HepG2 (cell line): Measurements from ENCODE around the gene ASCL2. TPM values are rescaled to one million over a fixed set of nuclear protein-coding genes. Genes with fewer than 3 reads are reported as not detected.

Source experiments
- ATAC-seq: fragments of 200-7000 bp; cut with Tn5 transposase; 3 replicates; pipeline ENCODE4 v1.9.1; 2020; ENCODE audit warnings: mild to moderate bottlenecking, moderate library complexity
- BruUV-seq: library from RNA; stranded (reverse); fragments of 400-500 nt; replicated peaks from 2 replicates; lab custom pipeline; 2021; lab: Mats Ljungman, UMichigan
- CTCF ChIA-PET: fragments of 300-600 bp; formaldehyde crosslinking; extraction: SDS; loops from one replicate; lab custom pipeline; 2021; ENCODE audit warnings: low total read pairs, inconsistent platforms, low intra/inter-chr PET ratio; lab: Yijun Ruan, JAX
- POLR2A ChIA-PET: fragments of 350-600 bp; sonication (Branson Sonifier 250); formaldehyde crosslinking; loops from one replicate; lab custom pipeline; 2020; ENCODE audit warnings: antibody characterized with exemption, inconsistent platforms; lab: Yijun Ruan, JAX
- DNase-seq: peaks from one replicate; pipeline ENCODE4 v3.0.0-alpha.2; 2015; ENCODE audit warnings: low spot score
- FAIRE-seq: peaks from 3 replicates; lab custom pipeline; 2011; peaks lifted over from hg19 to GRCh38; lab: Jason Lieb, UNC
- H2AFZ ChIP-seq: one replicate; pipeline ENCODE4 v1.6.1; 2011; ENCODE audit warnings: low read length, inconsistent platforms
- H3K27ac ChIP-seq: fragments of 300-600 bp; 3 replicates; pipeline ENCODE4 v1.8.0; 2011; ENCODE audit warnings: mixed run types, mild to moderate bottlenecking, mixed read lengths, low read length, inconsistent platforms; ENCODE audit not compliant: insufficient read depth; ENCODE audit errors: extremely low read length
- H3K27me3 ChIP-seq, 2 experiments: fragments of 200-600 bp in 1 of 2; 2 replicates in 1 of 2; 3 replicates in 1 of 2; pipeline versions ENCODE4 v1.6.0 to v1.8.0; 2011; ENCODE audit warnings: low read length in 2 of 2, mild to moderate bottlenecking in 2 of 2, moderate library complexity in 2 of 2, inconsistent platforms in 1 of 2; ENCODE audit not compliant: insufficient read depth in 2 of 2, control insufficient read depth in 1 of 2
- H3K36me3 ChIP-seq, 2 experiments: fragments of 200-600 bp in 1 of 2; replicated peaks in 1 of 2; 2 replicates in 1 of 2; 3 replicates in 1 of 2; pipeline versions ENCODE4 v1.5.1 to v1.8.0; 2011; ENCODE audit warnings: low read length in 2 of 2, inconsistent platforms in 1 of 2; ENCODE audit not compliant: insufficient read depth in 2 of 2, control insufficient read depth in 1 of 2
- H3K4me1 ChIP-seq: 2 replicates; pipeline ENCODE4 v1.5.1; 2012; ENCODE audit warnings: low read length, inconsistent platforms; ENCODE audit not compliant: insufficient read depth
- H3K4me2 ChIP-seq: 2 replicates; pipeline ENCODE4 v1.6.0; 2011; ENCODE audit warnings: low read depth, low read length, inconsistent platforms
- H3K4me3 ChIP-seq, 3 experiments: fragments of 200-600 bp in 1 of 3; sonication (generic), shearing (Covaris generic) in 1 of 3; replicated peaks in 1 of 3; 2 replicates each; pipeline ENCODE4 v1.5.1; 2011 to 2016; ENCODE audit warnings: low read length in 3 of 3, inconsistent platforms in 2 of 3, low read depth in 2 of 3, mild to moderate bottlenecking in 2 of 3, control low read depth in 1 of 3, mixed read lengths in 1 of 3; ENCODE audit not compliant: insufficient read depth in 1 of 3
- H3K79me2 ChIP-seq: one replicate; pipeline ENCODE4 v1.6.1; 2011; ENCODE audit warnings: low read length, inconsistent platforms; ENCODE audit not compliant: insufficient read depth
- H3K9ac ChIP-seq: 2 replicates; pipeline ENCODE4 v1.6.0; 2011; ENCODE audit warnings: mild to moderate bottlenecking, low read depth, low read length, inconsistent platforms; ENCODE audit not compliant: insufficient read depth
- H3K9me3 ChIP-seq: 2 replicates; pipeline ENCODE4 v1.5.1; 2012; ENCODE audit warnings: mild to moderate bottlenecking, low read length
- H4K20me1 ChIP-seq: 2 replicates; pipeline ENCODE4 v1.6.0; 2011; ENCODE audit warnings: inconsistent platforms, mild to moderate bottlenecking, low read length, moderate library complexity; ENCODE audit not compliant: insufficient read depth
- REXO4 ChIP-seq: sonication (generic); formaldehyde crosslinking; IDR thresholded peaks from 2 replicates; pipeline ENCODE4 v1.8.0; 2022; ENCODE audit warnings: missing genetic modification reagents, mild to moderate bottlenecking, borderline replicate concordance
- ZNF207 ChIP-seq: fragments of 450-650 bp; IDR thresholded peaks from 2 replicates; pipeline ENCODE4 v1.6.1; 2016; ENCODE audit warnings: antibody characterized with exemption, borderline replicate concordance
- ZNF431 ChIP-seq: sonication (generic); formaldehyde crosslinking; IDR thresholded peaks from 2 replicates; pipeline ENCODE4 v1.9.0; 2022; ENCODE audit warnings: missing genetic modification reagents, low read depth, mild to moderate bottlenecking, borderline replicate concordance
- WGBS: methylation state at CpG from one replicate; pipeline ENCODE4 v1.1.6; 2017; ENCODE audit warnings: low lambda C conversion rate; 5-methylcytosine and 5-hydroxymethylcytosine counted together
- in situ Hi-C: cut with HindIII; loops from 2 replicates; pipeline ENCODE4 v1.10.0; 2017; ENCODE audit warnings: low pct_unique_long_range_greater_than_20kb; ENCODE audit not compliant: extremely low pct_ligation_motif_present
- intact Hi-C: fragments of 100-400 bp; cut with micrococcal nuclease; formaldehyde crosslinking; loops from one replicate; pipeline ENCODE4 v1.10.0; 2022; ENCODE audit not compliant: unreplicated experiment
- polyA plus RNA-seq, 8 experiments: library from polyadenylated mRNA; depleted of rRNA in 3 of 8; stranded (reverse) in 7 of 8; unstranded in 1 of 8; fragments of >200 nt; fragmentation: Illumina TruSeq in 4 of 8; extraction: Trizol in 4 of 8; gene quantifications; 2 replicates each; pipeline versions ENCODE4 v1.2.1 to v1.2.3, GENCODE V29; 2011 to 2016; ENCODE audit warnings: low read depth in 4 of 8, missing spikeins in 1 of 8, mixed read lengths in 1 of 8; ENCODE audit not compliant: insufficient read depth in 1 of 8
- total RNA-seq, 5 experiments: library from RNA; depleted of rRNA; stranded (reverse); fragments of >200 nt; fragmentation: Illumina TruSeq; extraction: Trizol; gene quantifications; 2 replicates each; pipeline ENCODE4 v1.2.3, GENCODE V29; 2016; ENCODE audit warnings: low read depth in 1 of 5
- TF ChIP-seq, protein P1 (sequence below): sonication (generic); formaldehyde crosslinking; IDR thresholded peaks from 2 replicates; pipeline ENCODE4 v1.4.0; 2020; ENCODE audit warnings: mild to moderate bottlenecking, missing genetic modification reagents
- TF ChIP-seq, protein P2 (sequence below): sonication (generic); formaldehyde crosslinking; conservative IDR thresholded peaks from 2 replicates; pipeline ENCODE4 v1.8.1; 2023; ENCODE audit warnings: missing genetic modification reagents
- TF ChIP-seq, protein P3 (sequence below): conservative IDR thresholded peaks from 2 replicates; pipeline ENCODE4 v1.6.1; 2018; ENCODE audit warnings: missing genetic modification reagents

The ASCL2 gene
- total and polyA plus RNA-seq, 2 of the 13 experiments (the other 11 are each of a cell fraction or from before 2014, with no cell fraction given), result 0.07 TPM; not detected in 1

DNA sequence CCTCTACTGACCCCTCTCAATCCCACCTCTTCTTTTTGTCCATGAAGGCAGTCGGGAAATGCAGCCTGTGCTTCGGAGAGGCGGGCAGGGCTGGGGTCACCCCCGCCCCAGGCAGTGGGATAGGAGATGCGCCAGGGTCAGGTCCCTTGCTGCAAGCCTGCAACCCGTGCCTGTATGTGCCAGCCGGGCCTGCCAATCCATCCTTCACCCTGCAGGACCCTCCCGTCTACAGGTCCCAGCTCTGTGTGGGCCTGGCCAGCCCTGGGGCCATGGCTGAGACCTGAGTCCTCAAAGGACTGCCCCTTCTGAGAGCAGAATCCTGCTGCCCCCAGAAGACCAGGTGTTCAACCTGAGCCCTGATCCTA is 10.9 kb downstream of the ASCL2 start:
- peaks cover 10 to 74% of the 10 kb centered on the region in 2 experiments for H3K27me3 ChIP-seq
- WGBS, result no CpG with 5 or more reads among the region's 8 CpGs
- no peaks in the 10 kb centered on the region for H3K79me2 ChIP-seq
- no TSS peak for BruUV-seq
- POLR2A ChIA-PET, result no interaction called here
- no peak for TF ChIP-seq REXO4 (CRISPR knock-in tag)
- intact Hi-C loops (no loop called here), in situ Hi-C loops (no loop called here)
- H4K20me1 ChIP-seq, result no peaks in the 10 kb centered on the region
- H3K27ac ChIP-seq, result no peak overlapping the region
- DNase-seq (no peak), ATAC-seq (no peak), FAIRE-seq (no peak)
- H3K4me1 ChIP-seq, result no peaks in the 10 kb centered on the region
- no peak overlapping the region for H3K4me2 ChIP-seq
- H3K9me3 ChIP-seq, result no peaks in the 10 kb centered on the region
- no peak overlapping the region for H3K9ac ChIP-seq
- CTCF ChIA-PET, result no interaction called here
- H3K36me3 ChIP-seq, result no peaks in the 10 kb centered on the region
- H2AFZ ChIP-seq, result no peak overlapping the region
- no peak overlapping the region for H3K4me3 ChIP-seq

DNA sequence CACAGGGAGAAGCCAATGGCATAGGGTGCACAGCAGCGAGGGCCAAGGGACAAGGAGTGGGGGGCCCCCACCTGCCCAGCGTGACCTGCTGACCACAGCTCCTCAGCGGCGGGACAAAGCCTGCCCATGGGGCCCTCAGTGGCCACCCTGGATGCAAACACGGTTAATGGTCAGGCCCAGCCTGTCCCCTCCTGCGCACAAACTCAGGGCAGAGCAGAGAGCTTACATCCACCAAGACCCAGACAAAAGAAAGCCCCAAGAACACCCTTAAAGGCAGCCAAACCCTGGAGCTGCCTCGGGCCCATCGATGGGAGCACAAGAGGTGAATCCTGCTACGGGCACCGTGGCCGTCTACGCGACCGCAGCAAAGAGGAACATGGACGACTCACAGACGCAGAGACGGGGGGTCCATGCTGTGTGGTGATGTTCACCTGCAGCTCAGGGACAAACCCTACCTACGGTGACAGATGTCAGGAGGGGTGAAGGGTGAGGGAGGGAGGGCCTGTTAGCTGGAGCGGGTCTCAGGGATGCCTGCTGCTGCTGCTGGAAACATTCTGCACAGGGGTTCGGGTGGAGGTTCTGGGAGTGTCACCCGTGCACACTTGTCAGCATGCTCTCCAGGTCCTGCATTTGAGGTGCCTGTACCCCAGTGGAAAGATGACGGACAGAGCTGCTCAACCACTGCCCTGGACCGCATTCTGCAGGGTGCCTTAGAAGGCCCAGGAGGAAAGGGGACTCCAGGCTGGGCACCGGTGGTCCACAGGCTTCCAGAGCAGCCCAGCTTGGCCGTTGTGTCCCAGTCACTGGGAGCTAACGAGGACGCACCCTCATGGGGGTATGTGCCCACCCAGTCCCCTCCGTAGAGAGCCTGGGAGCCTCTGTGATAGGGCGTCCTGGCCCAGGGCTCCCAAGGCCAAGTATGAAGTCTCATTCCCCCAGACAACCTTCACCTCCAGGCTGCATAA is 11.6 kb downstream of the ASCL2 start:
- POLR2A ChIA-PET, result no interaction called here
- in situ Hi-C loops, result no loop called here
- WGBS, result 56% methylated on average over 16 of the region's 29 CpGs

More for the DNA sequence above, 11.6 kb downstream of the ASCL2 start:
- TF ChIP-seq ZNF431 (CRISPR knock-in tag), result no peak
- TF ChIP-seq ZNF207, result no peak
- TF ChIP-seq, protein P1, sequence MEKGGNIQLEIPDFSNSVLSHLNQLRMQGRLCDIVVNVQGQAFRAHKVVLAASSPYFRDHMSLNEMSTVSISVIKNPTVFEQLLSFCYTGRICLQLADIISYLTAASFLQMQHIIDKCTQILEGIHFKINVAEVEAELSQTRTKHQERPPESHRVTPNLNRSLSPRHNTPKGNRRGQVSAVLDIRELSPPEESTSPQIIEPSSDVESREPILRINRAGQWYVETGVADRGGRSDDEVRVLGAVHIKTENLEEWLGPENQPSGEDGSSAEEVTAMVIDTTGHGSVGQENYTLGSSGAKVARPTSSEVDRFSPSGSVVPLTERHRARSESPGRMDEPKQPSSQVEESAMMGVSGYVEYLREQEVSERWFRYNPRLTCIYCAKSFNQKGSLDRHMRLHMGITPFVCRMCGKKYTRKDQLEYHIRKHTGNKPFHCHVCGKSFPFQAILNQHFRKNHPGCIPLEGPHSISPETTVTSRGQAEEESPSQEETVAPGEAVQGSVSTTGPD (CRISPR knock-in tag), result no peak
- TF ChIP-seq, protein P2, sequence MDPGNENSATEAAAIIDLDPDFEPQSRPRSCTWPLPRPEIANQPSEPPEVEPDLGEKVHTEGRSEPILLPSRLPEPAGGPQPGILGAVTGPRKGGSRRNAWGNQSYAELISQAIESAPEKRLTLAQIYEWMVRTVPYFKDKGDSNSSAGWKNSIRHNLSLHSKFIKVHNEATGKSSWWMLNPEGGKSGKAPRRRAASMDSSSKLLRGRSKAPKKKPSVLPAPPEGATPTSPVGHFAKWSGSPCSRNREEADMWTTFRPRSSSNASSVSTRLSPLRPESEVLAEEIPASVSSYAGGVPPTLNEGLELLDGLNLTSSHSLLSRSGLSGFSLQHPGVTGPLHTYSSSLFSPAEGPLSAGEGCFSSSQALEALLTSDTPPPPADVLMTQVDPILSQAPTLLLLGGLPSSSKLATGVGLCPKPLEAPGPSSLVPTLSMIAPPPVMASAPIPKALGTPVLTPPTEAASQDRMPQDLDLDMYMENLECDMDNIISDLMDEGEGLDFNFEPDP (CRISPR knock-in tag), result no peak
- TF ChIP-seq, protein P3, sequence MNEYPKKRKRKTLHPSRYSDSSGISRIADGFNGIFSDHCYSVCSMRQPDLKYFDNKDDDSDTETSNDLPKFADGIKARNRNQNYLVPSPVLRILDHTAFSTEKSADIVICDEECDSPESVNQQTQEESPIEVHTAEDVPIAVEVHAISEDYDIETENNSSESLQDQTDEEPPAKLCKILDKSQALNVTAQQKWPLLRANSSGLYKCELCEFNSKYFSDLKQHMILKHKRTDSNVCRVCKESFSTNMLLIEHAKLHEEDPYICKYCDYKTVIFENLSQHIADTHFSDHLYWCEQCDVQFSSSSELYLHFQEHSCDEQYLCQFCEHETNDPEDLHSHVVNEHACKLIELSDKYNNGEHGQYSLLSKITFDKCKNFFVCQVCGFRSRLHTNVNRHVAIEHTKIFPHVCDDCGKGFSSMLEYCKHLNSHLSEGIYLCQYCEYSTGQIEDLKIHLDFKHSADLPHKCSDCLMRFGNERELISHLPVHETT (CRISPR knock-in tag), result no peak
- Histone ChIP-seq H3K79me2 (no peaks in the 10 kb centered on the region), H3K27me3 (peaks cover 8 to 70% of the 10 kb centered on the region in 2 experiments), H3K27ac (no peak overlapping the region), H3K4me2 (no peak overlapping the region), H3K9ac (no peak overlapping the region), H3K9me3 (no peaks in the 10 kb centered on the region), H4K20me1 (no peaks in the 10 kb centered on the region), H3K36me3 (no peaks in the 10 kb centered on the region), H3K4me1 (no peaks in the 10 kb centered on the region), H3K4me3 (no peak overlapping the region), H2AFZ (no peak overlapping the region)
- intact Hi-C loops, result no loop called here
- no peak for DNase-seq
- FAIRE-seq, result no peak
- BruUV-seq, result no TSS peak
- no peak for ATAC-seq
- CTCF ChIA-PET, result no interaction called here
